HepG2 (cell line): ENCODE data around the gene VSTM4. TPM values are rescaled to one million over a fixed set of nuclear protein-coding genes. Genes with fewer than 3 reads are reported as not detected.

Experiments used
- ATAC-seq: fragments of 200-7000 bp; cut with Tn5 transposase; 3 replicates; pipeline ENCODE4 v1.9.1; 2020; ENCODE audit warnings: mild to moderate bottlenecking, moderate library complexity
- BruUV-seq: library from RNA; stranded (reverse); fragments of 400-500 nt; replicated peaks from 2 replicates; lab custom pipeline; 2021; lab: Mats Ljungman, UMichigan
- CTCF ChIA-PET: fragments of 300-600 bp; formaldehyde crosslinking; extraction: SDS; loops from one replicate; lab custom pipeline; 2021; ENCODE audit warnings: low total read pairs, inconsistent platforms, low intra/inter-chr PET ratio; lab: Yijun Ruan, JAX
- POLR2A ChIA-PET: fragments of 350-600 bp; sonication (Branson Sonifier 250); formaldehyde crosslinking; loops from one replicate; lab custom pipeline; 2020; ENCODE audit warnings: antibody characterized with exemption, inconsistent platforms; lab: Yijun Ruan, JAX
- DNase-seq: peaks from one replicate; pipeline ENCODE4 v3.0.0-alpha.2; 2015; ENCODE audit warnings: low spot score
- FAIRE-seq: peaks from 3 replicates; lab custom pipeline; 2011; peaks lifted over from hg19 to GRCh38; lab: Jason Lieb, UNC
- H2AFZ ChIP-seq: one replicate; pipeline ENCODE4 v1.6.1; 2011; ENCODE audit warnings: low read length, inconsistent platforms
- H3K27ac ChIP-seq: fragments of 300-600 bp; 3 replicates; pipeline ENCODE4 v1.8.0; 2011; ENCODE audit warnings: mixed run types, mild to moderate bottlenecking, mixed read lengths, low read length, inconsistent platforms; ENCODE audit not compliant: insufficient read depth; ENCODE audit errors: extremely low read length
- H3K27me3 ChIP-seq, 2 experiments: fragments of 200-600 bp in 1 of 2; 2 replicates in 1 of 2; 3 replicates in 1 of 2; pipeline versions ENCODE4 v1.6.0 to v1.8.0; 2011; ENCODE audit warnings: low read length in 2 of 2, mild to moderate bottlenecking in 2 of 2, moderate library complexity in 2 of 2, inconsistent platforms in 1 of 2; ENCODE audit not compliant: insufficient read depth in 2 of 2, control insufficient read depth in 1 of 2
- H3K36me3 ChIP-seq, 2 experiments: fragments of 200-600 bp in 1 of 2; replicated peaks in 1 of 2; 2 replicates in 1 of 2; 3 replicates in 1 of 2; pipeline versions ENCODE4 v1.5.1 to v1.8.0; 2011; ENCODE audit warnings: low read length in 2 of 2, inconsistent platforms in 1 of 2; ENCODE audit not compliant: insufficient read depth in 2 of 2, control insufficient read depth in 1 of 2
- H3K4me1 ChIP-seq: 2 replicates; pipeline ENCODE4 v1.5.1; 2012; ENCODE audit warnings: low read length, inconsistent platforms; ENCODE audit not compliant: insufficient read depth
- H3K4me2 ChIP-seq: 2 replicates; pipeline ENCODE4 v1.6.0; 2011; ENCODE audit warnings: low read depth, low read length, inconsistent platforms
- H3K4me3 ChIP-seq, 3 experiments: fragments of 200-600 bp in 1 of 3; sonication (generic), shearing (Covaris generic) in 1 of 3; replicated peaks in 1 of 3; 2 replicates each; pipeline ENCODE4 v1.5.1; 2011 to 2016; ENCODE audit warnings: low read length in 3 of 3, inconsistent platforms in 2 of 3, low read depth in 2 of 3, mild to moderate bottlenecking in 2 of 3, control low read depth in 1 of 3, mixed read lengths in 1 of 3; ENCODE audit not compliant: insufficient read depth in 1 of 3
- H3K79me2 ChIP-seq: one replicate; pipeline ENCODE4 v1.6.1; 2011; ENCODE audit warnings: low read length, inconsistent platforms; ENCODE audit not compliant: insufficient read depth
- H3K9ac ChIP-seq: 2 replicates; pipeline ENCODE4 v1.6.0; 2011; ENCODE audit warnings: mild to moderate bottlenecking, low read depth, low read length, inconsistent platforms; ENCODE audit not compliant: insufficient read depth
- H3K9me3 ChIP-seq: 2 replicates; pipeline ENCODE4 v1.5.1; 2012; ENCODE audit warnings: mild to moderate bottlenecking, low read length
- H4K20me1 ChIP-seq: 2 replicates; pipeline ENCODE4 v1.6.0; 2011; ENCODE audit warnings: inconsistent platforms, mild to moderate bottlenecking, low read length, moderate library complexity; ENCODE audit not compliant: insufficient read depth
- CREM ChIP-seq, 2 experiments: sonication (generic) in 1 of 2; formaldehyde crosslinking in 1 of 2; IDR thresholded peaks; 2 replicates each; pipeline versions ENCODE4 v1.4.0 to v1.6.1; 2016 to 2020; ENCODE audit warnings: antibody characterized with exemption in 1 of 2, mild to moderate bottlenecking in 1 of 2, missing genetic modification reagents in 1 of 2
- GATA4 ChIP-seq: sonication (generic); IDR thresholded peaks from 2 replicates; pipeline ENCODE4 v1.6.1; 2016; ENCODE audit warnings: antibody characterized with exemption, low read depth, borderline replicate concordance
- GFI1 ChIP-seq: sonication (generic); formaldehyde crosslinking; IDR thresholded peaks from 2 replicates; pipeline ENCODE4 v1.5.0; 2020; ENCODE audit warnings: missing genetic modification reagents, mild to moderate bottlenecking, borderline replicate concordance
- IRX3 ChIP-seq: sonication (generic); formaldehyde crosslinking; IDR thresholded peaks from 2 replicates; pipeline ENCODE4 v1.8.1; 2023; ENCODE audit warnings: mild to moderate bottlenecking, low read depth, missing genetic modification reagents, borderline replicate concordance
- KLF11 ChIP-seq: IDR thresholded peaks from 2 replicates; pipeline ENCODE4 v1.6.1; 2016; ENCODE audit warnings: missing compliant biosample characterization
- KMT2A ChIP-seq: sonication (generic); formaldehyde crosslinking; IDR thresholded peaks from 2 replicates; pipeline ENCODE4 v1.4.0; 2020; ENCODE audit warnings: missing genetic modification reagents
- PPARG ChIP-seq: conservative IDR thresholded peaks from 2 replicates; pipeline ENCODE4 v1.6.1; 2016; ENCODE audit warnings: missing biosample characterization, missing genetic modification reagents
- SMYD3 ChIP-seq: sonication (generic); formaldehyde crosslinking; IDR thresholded peaks from 2 replicates; pipeline ENCODE4 v1.8.1; 2023; ENCODE audit warnings: mild to moderate bottlenecking, missing genetic modification reagents
- ZBTB4 ChIP-seq: sonication (generic); formaldehyde crosslinking; IDR thresholded peaks from 2 replicates; pipeline ENCODE4 v1.4.0; 2020; ENCODE audit warnings: missing genetic modification reagents, mild to moderate bottlenecking, borderline replicate concordance
- ZNF441 ChIP-seq: sonication (generic); formaldehyde crosslinking; IDR thresholded peaks from 2 replicates; pipeline ENCODE4 v1.7.0; 2021; ENCODE audit warnings: missing genetic modification reagents, borderline replicate concordance
- ZNF512 ChIP-seq: sonication (generic); formaldehyde crosslinking; IDR thresholded peaks from 2 replicates; pipeline ENCODE4 v1.4.0; 2020; ENCODE audit warnings: mild to moderate bottlenecking, missing genetic modification reagents
- ZNF558 ChIP-seq: sonication (generic); formaldehyde crosslinking; IDR thresholded peaks from 2 replicates; pipeline ENCODE4 v1.9.0; 2022; ENCODE audit warnings: mild to moderate bottlenecking, missing genetic modification reagents, borderline replicate concordance
- ZNF749 ChIP-seq: sonication (generic); formaldehyde crosslinking; IDR thresholded peaks from 2 replicates; pipeline ENCODE4 v1.8.0; 2022; ENCODE audit warnings: mild to moderate bottlenecking, missing genetic modification reagents, moderate library complexity, borderline replicate concordance
- ZNF83 ChIP-seq: sonication (generic); formaldehyde crosslinking; IDR thresholded peaks from 2 replicates; pipeline ENCODE4 v1.4.0; 2020; ENCODE audit warnings: missing genetic modification reagents, mild to moderate bottlenecking, borderline replicate concordance
- ZNF878 ChIP-seq: sonication (generic); formaldehyde crosslinking; IDR thresholded peaks from 2 replicates; pipeline ENCODE4 v1.8.1; 2023; ENCODE audit warnings: mild to moderate bottlenecking, missing genetic modification reagents, moderate library complexity
- ZSCAN9 ChIP-seq: IDR thresholded peaks from 2 replicates; pipeline ENCODE4 v1.6.1; 2016; ENCODE audit warnings: borderline replicate concordance
- WGBS: methylation state at CpG from one replicate; pipeline ENCODE4 v1.1.6; 2017; ENCODE audit warnings: low lambda C conversion rate; 5-methylcytosine and 5-hydroxymethylcytosine counted together
- in situ Hi-C: cut with HindIII; loops from 2 replicates; pipeline ENCODE4 v1.10.0; 2017; ENCODE audit warnings: low pct_unique_long_range_greater_than_20kb; ENCODE audit not compliant: extremely low pct_ligation_motif_present
- intact Hi-C: fragments of 100-400 bp; cut with micrococcal nuclease; formaldehyde crosslinking; loops from one replicate; pipeline ENCODE4 v1.10.0; 2022; ENCODE audit not compliant: unreplicated experiment
- polyA plus RNA-seq, 8 experiments: library from polyadenylated mRNA; depleted of rRNA in 3 of 8; stranded (reverse) in 7 of 8; unstranded in 1 of 8; fragments of >200 nt; fragmentation: Illumina TruSeq in 4 of 8; extraction: Trizol in 4 of 8; gene quantifications; 2 replicates each; pipeline versions ENCODE4 v1.2.1 to v1.2.3, GENCODE V29; 2011 to 2016; ENCODE audit warnings: low read depth in 4 of 8, missing spikeins in 1 of 8, mixed read lengths in 1 of 8; ENCODE audit not compliant: insufficient read depth in 1 of 8
- total RNA-seq, 5 experiments: library from RNA; depleted of rRNA; stranded (reverse); fragments of >200 nt; fragmentation: Illumina TruSeq; extraction: Trizol; gene quantifications; 2 replicates each; pipeline ENCODE4 v1.2.3, GENCODE V29; 2016; ENCODE audit warnings: low read depth in 1 of 5
- TF ChIP-seq, protein P1 (sequence below): sonication (generic); formaldehyde crosslinking; IDR thresholded peaks from 2 replicates; pipeline ENCODE4 v1.8.1; 2023; ENCODE audit warnings: missing genetic modification reagents, mild to moderate bottlenecking, borderline replicate concordance
- TF ChIP-seq, protein P2 (sequence below): sonication (generic); formaldehyde crosslinking; IDR thresholded peaks from 2 replicates; pipeline ENCODE4 v1.9.0; 2021; ENCODE audit warnings: missing genetic modification reagents, mild to moderate bottlenecking, borderline replicate concordance

VSTM4 gene
- total and polyA plus RNA-seq, 2 of the 13 experiments (the other 11 are each of a cell fraction or from before 2014, with no cell fraction given): not detected

DNA sequence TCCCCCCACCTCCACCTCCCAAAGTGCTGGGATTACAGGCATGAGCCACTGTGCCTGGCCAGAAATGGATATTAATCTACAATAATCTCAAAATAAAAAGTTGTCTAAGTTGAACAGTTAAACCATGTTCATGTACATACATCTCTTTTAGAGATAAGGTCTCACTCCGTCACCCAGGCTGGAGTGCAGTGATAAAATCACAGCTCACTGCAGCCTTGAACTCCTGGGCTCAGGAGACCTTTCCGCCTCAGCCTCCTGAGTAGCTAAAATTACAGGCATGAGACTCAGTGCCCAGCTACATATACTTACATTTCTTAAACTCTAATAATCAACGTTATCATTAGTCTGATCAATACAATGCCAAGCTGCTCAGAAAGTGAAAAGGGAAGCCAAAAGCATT lies 36.2 kb downstream of the VSTM4 start:
- peaks cover 0 to 1% of the 10 kb centered on the region in 2 experiments; a peak in 1 of 5 replicates for H3K27me3 ChIP-seq
- ChIA-PET CTCF (no interaction called here), POLR2A (no interaction called here)
- H3K4me3 ChIP-seq: no peak overlapping the region
- H3K9me3 ChIP-seq: no peaks in the 10 kb centered on the region
- WGBS: 27% methylated on average over 3 of the region's 3 CpGs
- intact Hi-C loops: no loop called here
- no peak for ATAC-seq
- DNase-seq: no peak
- H3K4me1 ChIP-seq: peaks cover 18% of the 10 kb centered on the region
- H3K4me2 ChIP-seq: no peak overlapping the region
- TF ChIP-seq GFI1 (CRISPR knock-in tag) (no peak), ZNF83 (CRISPR knock-in tag) (no peak), KLF11 (CRISPR knock-in tag) (no peak), SMYD3 (no peak), ZNF558 (CRISPR knock-in tag) (no peak), ZSCAN9 (no peak), ZNF749 (CRISPR knock-in tag) (no peak), ZBTB4 (no peak), CREM (IDR thresholded peaks at IDR 0.05) (no peak), CREM (CRISPR knock-in tag; IDR thresholded peaks at IDR 0.05) (no peak), ZNF441 (CRISPR knock-in tag) (no peak), KMT2A (CRISPR knock-in tag) (no peak), PPARG (CRISPR knock-in tag) (no peak), GATA4 (no peak), ZNF512 (CRISPR knock-in tag) (no peak), IRX3 (no peak), ZNF878 (no peak)
- TF ChIP-seq, protein P1, sequence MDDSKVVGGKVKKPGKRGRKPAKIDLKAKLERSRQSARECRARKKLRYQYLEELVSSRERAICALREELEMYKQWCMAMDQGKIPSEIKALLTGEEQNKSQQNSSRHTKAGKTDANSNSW (CRISPR knock-in tag): no peak
- TF ChIP-seq, protein P2, sequence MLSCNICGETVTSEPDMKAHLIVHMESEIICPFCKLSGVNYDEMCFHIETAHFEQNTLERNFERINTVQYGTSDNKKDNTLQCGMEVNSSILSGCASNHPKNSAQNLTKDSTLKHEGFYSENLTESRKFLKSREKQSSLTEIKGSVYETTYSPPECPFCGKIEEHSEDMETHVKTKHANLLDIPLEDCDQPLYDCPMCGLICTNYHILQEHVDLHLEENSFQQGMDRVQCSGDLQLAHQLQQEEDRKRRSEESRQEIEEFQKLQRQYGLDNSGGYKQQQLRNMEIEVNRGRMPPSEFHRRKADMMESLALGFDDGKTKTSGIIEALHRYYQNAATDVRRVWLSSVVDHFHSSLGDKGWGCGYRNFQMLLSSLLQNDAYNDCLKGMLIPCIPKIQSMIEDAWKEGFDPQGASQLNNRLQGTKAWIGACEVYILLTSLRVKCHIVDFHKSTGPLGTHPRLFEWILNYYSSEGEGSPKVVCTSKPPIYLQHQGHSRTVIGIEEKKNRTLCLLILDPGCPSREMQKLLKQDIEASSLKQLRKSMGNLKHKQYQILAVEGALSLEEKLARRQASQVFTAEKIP (CRISPR knock-in tag): no peak
- H3K79me2 ChIP-seq: no peaks in the 10 kb centered on the region
- no peak for FAIRE-seq
- no peaks in the 10 kb centered on the region for H3K36me3 ChIP-seq
- no peaks in the 10 kb centered on the region for H4K20me1 ChIP-seq
- no peak overlapping the region for H3K27ac ChIP-seq
- BruUV-seq: no TSS peak
- no peak overlapping the region for H2AFZ ChIP-seq
- H3K9ac ChIP-seq: no peak overlapping the region
- in situ Hi-C loops: no loop called here
